Mesendoderm (in vitro differentiated cells): Measurements from ENCODE around the gene POU2F1.

Experiments used
- DNase-seq: peaks from one replicate; pipeline ENCODE4 v3.0.0; 2013
- H2AK5ac ChIP-seq: 2 replicates; pipeline ENCODE4 v1.6.1; 2013; ENCODE audit warnings: low read length, inconsistent platforms
- H2BK120ac ChIP-seq: 2 replicates; pipeline ENCODE4 v1.6.1; 2013; ENCODE audit warnings: low read depth, mild to moderate bottlenecking, low read length, moderate library complexity, mixed read lengths
- H2BK15ac ChIP-seq: replicated peaks from 2 replicates; pipeline ENCODE4 v1.6.1; 2013; ENCODE audit warnings: low read depth, mild to moderate bottlenecking, moderate library complexity
- H2BK5ac ChIP-seq: 2 replicates; pipeline ENCODE4 v1.6.1; 2013; ENCODE audit warnings: low read length, inconsistent platforms
- H3K18ac ChIP-seq: 2 replicates; pipeline ENCODE4 v1.6.1; 2013; ENCODE audit warnings: mild to moderate bottlenecking, low read length, mixed read lengths
- H3K23ac ChIP-seq: one replicate; pipeline ENCODE4 v1.6.1; 2013; ENCODE audit warnings: low read length
- H3K27ac ChIP-seq: 2 replicates; pipeline ENCODE4 v1.5.1; 2013; ENCODE audit warnings: low read depth, mild to moderate bottlenecking, inconsistent platforms, low read length, moderate library complexity
- H3K27me3 ChIP-seq: 2 replicates; pipeline ENCODE4 v1.6.1; 2013; ENCODE audit warnings: low read length, control low read depth, mild to moderate bottlenecking, inconsistent platforms; ENCODE audit not compliant: insufficient read depth, poor library complexity
- H3K36me3 ChIP-seq: 2 replicates; pipeline ENCODE4 v1.6.1; 2013; ENCODE audit warnings: low read length, inconsistent platforms; ENCODE audit not compliant: control insufficient read depth, insufficient read depth
- H3K4ac ChIP-seq: one replicate; pipeline ENCODE4 v1.6.1; 2013; ENCODE audit warnings: low read depth, mild to moderate bottlenecking, low read length, moderate library complexity
- H3K4me1 ChIP-seq: 2 replicates; pipeline ENCODE4 v1.6.1; 2013; ENCODE audit warnings: low read depth, low read length, inconsistent platforms; ENCODE audit not compliant: control insufficient read depth
- H3K4me2 ChIP-seq: 2 replicates; pipeline ENCODE4 v1.6.1; 2013; ENCODE audit warnings: low read length
- H3K4me3 ChIP-seq: 2 replicates; pipeline ENCODE4 v1.5.1; 2013; ENCODE audit warnings: mild to moderate bottlenecking, low read length
- H3K56ac ChIP-seq: one replicate; pipeline ENCODE4 v1.6.1; 2013; ENCODE audit warnings: low read length
- H3K79me1 ChIP-seq: 2 replicates; pipeline ENCODE4 v1.6.1; 2013; ENCODE audit warnings: low read length, inconsistent platforms
- H3K79me2 ChIP-seq: 2 replicates; pipeline ENCODE4 v1.6.1; 2013; ENCODE audit warnings: mild to moderate bottlenecking, low read length; ENCODE audit not compliant: control insufficient read depth, insufficient read depth
- H3K9ac ChIP-seq: 2 replicates; pipeline ENCODE4 v1.6.1; 2013; ENCODE audit warnings: low read length, inconsistent platforms
- H4K5ac ChIP-seq: one replicate; pipeline ENCODE4 v1.6.1; 2013; ENCODE audit warnings: low read length
- H4K8ac ChIP-seq: one replicate; pipeline ENCODE4 v1.6.1; 2013; ENCODE audit warnings: low read depth, mild to moderate bottlenecking, control low read depth, low read length, moderate library complexity
- WGBS: extraction: QIAGEN DNeasy Blood & Tissue Kit; methylation state at CpG from one replicate; pipeline ENCODE4 v1.1.7; 2013; ENCODE audit warnings: low lambda C conversion rate, missing lambda C conversion rate; ENCODE audit not compliant: insufficient coverage; ENCODE audit errors: extremely low coverage; 5-methylcytosine and 5-hydroxymethylcytosine counted together

POU2F1 gene

DNA sequence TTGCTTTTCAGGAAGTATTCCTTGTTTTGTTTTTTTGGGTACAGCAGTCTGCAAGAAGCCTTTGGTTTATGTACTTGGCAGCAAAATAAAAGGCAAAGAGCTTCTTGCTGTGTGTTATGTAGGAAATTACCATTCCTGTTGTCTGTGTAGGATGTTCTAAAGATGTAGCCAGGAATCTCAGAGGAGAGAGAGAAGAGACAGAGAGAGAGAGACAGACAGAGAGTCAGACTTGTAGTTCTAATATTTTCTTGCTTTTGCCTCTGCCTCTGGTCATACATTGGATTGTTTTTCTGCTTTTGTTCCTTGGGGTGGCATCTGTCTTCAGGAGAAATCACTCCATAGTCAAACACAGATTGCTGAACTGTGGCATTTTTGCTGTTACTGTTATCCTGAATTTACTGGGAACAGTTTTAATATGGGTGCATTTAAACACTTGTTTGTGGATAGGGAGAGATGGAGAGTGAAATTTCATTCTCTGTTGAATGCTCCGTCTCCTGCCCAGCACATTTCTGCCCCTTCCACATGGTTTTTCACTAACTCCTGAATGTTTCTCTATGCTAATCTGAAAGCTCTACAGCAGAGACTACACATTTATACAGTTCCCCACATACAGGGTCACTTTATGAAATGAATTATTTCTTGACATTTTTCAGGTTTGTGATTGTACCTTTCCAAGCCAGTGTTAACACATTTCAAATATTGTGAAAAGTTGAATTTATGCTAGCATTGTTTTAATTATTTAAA, 49.8 kb downstream of the POU2F1 start:
- H2BK15ac ChIP-seq = no peak overlapping the region
- peaks cover 7% of the 10 kb centered on the region for H3K79me1 ChIP-seq
- H2BK5ac ChIP-seq = no peak overlapping the region
- no peak overlapping the region for H3K27ac ChIP-seq
- no peaks in the 10 kb centered on the region for H3K27me3 ChIP-seq
- H3K79me2 ChIP-seq = peaks cover 40% of the 10 kb centered on the region
- peak overlapping the region; percentile 67 for H3K23ac ChIP-seq
- no peak overlapping the region for H2AK5ac ChIP-seq
- H3K4me1 ChIP-seq = peaks cover 2% of the 10 kb centered on the region
- H3K56ac ChIP-seq = no peak overlapping the region
- no peak overlapping the region for H3K18ac ChIP-seq
- no peak overlapping the region for H4K8ac ChIP-seq
- H3K4me3 ChIP-seq = no peak overlapping the region
- no peak overlapping the region for H3K4me2 ChIP-seq
- no peak overlapping the region for H2BK120ac ChIP-seq
- H4K5ac ChIP-seq = no peak overlapping the region
- no peak overlapping the region for H3K9ac ChIP-seq
- WGBS = no CpG with 5 or more reads among the region's 1 CpG
- H3K36me3 ChIP-seq = no peaks in the 10 kb centered on the region
- H3K4ac ChIP-seq = no peak overlapping the region
- DNase-seq = no peak

GRCh38 chr1:167272369-167272957, 51.8 kb downstream of the POU2F1 start:
- Histone ChIP-seq H3K4me2 (no peak overlapping the region), H2BK15ac (no peak overlapping the region), H3K18ac (no peak overlapping the region), H3K79me1 (peaks cover 13% of the 10 kb centered on the region), H4K8ac (no peak overlapping the region), H3K56ac (no peak overlapping the region), H4K5ac (no peak overlapping the region), H3K23ac (no peak overlapping the region), H3K27ac (no peak overlapping the region), H3K79me2 (peaks cover 46% of the 10 kb centered on the region), H3K36me3 (no peaks in the 10 kb centered on the region), H2BK5ac (no peak overlapping the region), H3K9ac (no peak overlapping the region), H2BK120ac (no peak overlapping the region), H2AK5ac (no peak overlapping the region), H3K27me3 (no peaks in the 10 kb centered on the region), H3K4ac (no peak overlapping the region), H3K4me3 (no peak overlapping the region), H3K4me1 (peaks cover 2% of the 10 kb centered on the region)
- WGBS = no CpG with 5 or more reads among the region's 3 CpGs
- DNase-seq = no peak

DNA sequence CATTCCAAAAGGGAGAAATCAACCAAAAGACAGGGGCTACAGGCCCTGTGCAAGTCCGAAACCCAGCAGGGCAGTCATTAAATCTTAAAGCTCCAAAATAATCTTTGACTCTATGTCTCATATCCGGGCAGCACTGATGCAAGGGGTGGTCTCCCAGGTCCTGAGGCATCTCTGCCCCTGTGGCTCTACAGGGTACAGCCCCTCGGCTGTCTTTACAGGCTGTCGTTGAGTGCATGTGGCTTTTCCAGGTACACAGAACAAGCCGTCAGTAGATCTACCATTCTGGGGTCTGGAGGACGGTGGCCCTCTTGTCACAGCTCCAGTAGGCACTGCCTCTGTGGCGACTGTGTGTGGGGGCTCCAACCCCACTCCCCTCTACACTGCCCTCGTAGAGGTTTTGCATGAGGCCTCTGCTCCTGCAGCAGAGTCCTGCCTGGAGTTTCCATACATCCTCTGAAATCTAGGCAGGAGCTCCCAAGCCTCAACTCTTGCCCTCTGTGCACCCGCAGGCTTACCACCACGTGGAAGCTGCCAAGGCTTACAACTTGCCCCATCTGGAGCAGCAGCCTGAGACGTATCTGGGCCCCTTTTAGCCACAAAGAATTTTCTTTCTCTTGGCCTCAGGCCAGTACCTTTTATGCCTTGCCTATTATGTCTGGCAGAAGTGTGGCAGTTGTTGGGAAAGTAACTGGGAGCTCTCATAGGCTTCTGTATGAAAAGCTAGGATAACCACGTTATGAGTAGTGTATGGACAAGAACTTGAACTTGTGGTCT, 52.5 kb downstream of the POU2F1 start:
- no peak overlapping the region for H3K4me2 ChIP-seq
- H3K23ac ChIP-seq = peak overlapping the region; percentile 75
- H2BK5ac ChIP-seq = no peak overlapping the region
- no peak overlapping the region for H3K9ac ChIP-seq
- no peak overlapping the region for H2AK5ac ChIP-seq
- H2BK15ac ChIP-seq = no peak overlapping the region
- no peak overlapping the region for H2BK120ac ChIP-seq
- no peak overlapping the region for H4K5ac ChIP-seq
- H3K56ac ChIP-seq = no peak overlapping the region
- H3K36me3 ChIP-seq = no peaks in the 10 kb centered on the region
- H3K18ac ChIP-seq = no peak overlapping the region
- no peak overlapping the region for H3K4me3 ChIP-seq
- peaks cover 52% of the 10 kb centered on the region for H3K79me2 ChIP-seq
- no peak overlapping the region for H3K4ac ChIP-seq
- no CpG with 5 or more reads among the region's 12 CpGs for WGBS
- H3K79me1 ChIP-seq = peaks cover 13% of the 10 kb centered on the region
- DNase-seq = no peak
- no peak overlapping the region for H3K27ac ChIP-seq
- no peak overlapping the region for H4K8ac ChIP-seq
- no peaks in the 10 kb centered on the region for H3K27me3 ChIP-seq
- peaks cover 2% of the 10 kb centered on the region for H3K4me1 ChIP-seq

DNA sequence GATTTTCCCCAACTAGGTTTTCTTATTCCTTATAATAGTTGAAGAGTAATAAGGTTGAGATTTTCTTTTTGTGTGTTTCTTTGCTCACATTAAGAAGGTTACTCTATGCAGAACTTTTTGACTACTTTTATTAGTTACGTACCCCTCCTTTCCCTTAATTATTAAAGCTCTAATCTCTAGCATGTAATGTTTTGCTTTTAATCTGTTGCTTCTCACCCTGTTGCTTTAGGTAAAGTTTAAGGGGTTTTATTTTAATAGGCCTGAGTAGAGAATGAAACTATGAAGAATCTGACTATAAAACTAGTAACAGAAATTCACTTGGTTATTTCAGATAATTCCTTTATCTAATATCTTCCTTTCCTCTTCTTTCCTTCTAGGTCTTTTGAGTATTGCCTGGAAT, 53.4 kb downstream of the POU2F1 start:
- no peak overlapping the region for H2BK120ac ChIP-seq
- H3K9ac ChIP-seq = no peak overlapping the region
- no peak overlapping the region for H2BK5ac ChIP-seq
- no peak overlapping the region for H3K4me3 ChIP-seq
- no peak overlapping the region for H3K27ac ChIP-seq
- no peak overlapping the region for H3K56ac ChIP-seq
- no peak overlapping the region for H3K4ac ChIP-seq
- H3K4me2 ChIP-seq = no peak overlapping the region
- H3K79me1 ChIP-seq = peaks cover 9% of the 10 kb centered on the region
- no peak overlapping the region for H2AK5ac ChIP-seq
- no peak overlapping the region for H2BK15ac ChIP-seq
- no CpG with 5 or more reads among the region's 1 CpG for WGBS
- DNase-seq = no peak
- no peaks in the 10 kb centered on the region for H3K36me3 ChIP-seq
- no peak overlapping the region for H4K5ac ChIP-seq
- no peak overlapping the region for H3K18ac ChIP-seq
- peaks cover 45% of the 10 kb centered on the region for H3K79me2 ChIP-seq
- no peak overlapping the region for H4K8ac ChIP-seq
- no peak overlapping the region for H3K23ac ChIP-seq
- H3K27me3 ChIP-seq = no peaks in the 10 kb centered on the region
- H3K4me1 ChIP-seq = no peaks in the 10 kb centered on the region

DNA sequence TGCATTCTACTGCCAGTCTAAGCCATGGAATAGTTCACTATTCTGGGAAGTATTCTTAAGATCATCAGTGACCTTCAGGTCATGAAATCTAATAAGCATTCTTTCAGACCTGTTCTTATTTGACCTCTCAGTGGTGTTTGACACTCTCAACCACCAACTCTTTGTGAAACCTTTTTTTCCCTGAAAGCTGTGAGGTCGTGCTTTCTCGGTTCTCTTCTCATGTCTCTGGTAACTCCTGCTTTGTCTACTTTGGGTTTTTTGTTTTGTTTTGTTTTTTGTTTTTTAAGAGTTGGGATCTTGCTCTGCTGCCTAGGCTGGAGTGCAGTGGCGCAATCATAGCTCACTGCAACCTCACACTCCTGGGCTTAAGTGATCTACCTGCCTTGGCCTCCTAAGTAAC, 56.3 kb downstream of the POU2F1 start:
- Histone ChIP-seq H2AK5ac (no peak overlapping the region), H3K79me1 (peaks cover 12% of the 10 kb centered on the region), H2BK5ac (no peak overlapping the region), H3K27me3 (no peaks in the 10 kb centered on the region), H3K56ac (no peak overlapping the region), H4K5ac (no peak overlapping the region), H3K4me2 (no peak overlapping the region), H3K18ac (no peak overlapping the region), H3K9ac (no peak overlapping the region), H3K4me1 (no peaks in the 10 kb centered on the region), H3K36me3 (no peaks in the 10 kb centered on the region), H3K27ac (no peak overlapping the region), H3K4ac (no peak overlapping the region), H3K23ac (no peak overlapping the region), H4K8ac (no peak overlapping the region), H3K79me2 (peaks cover 44% of the 10 kb centered on the region), H3K4me3 (no peak overlapping the region), H2BK120ac (no peak overlapping the region), H2BK15ac (no peak overlapping the region)
- no CpG with 5 or more reads among the region's 3 CpGs for WGBS
- DNase-seq = no peak
